Keratinocyte (primary cell): ENCODE results near the gene STK32C. TPM values are rescaled to one million over a fixed set of nuclear protein-coding genes. Genes with fewer than 3 reads are reported as not detected.

ENCODE experiments used
- DNase-seq: peaks from one replicate; pipeline ENCODE4 v3.0.0-alpha.2; 2011; ENCODE audit warnings: low read depth, missing footprints, low spot score
- FAIRE-seq: peaks from 2 replicates; lab custom pipeline; 2011; peaks lifted over from hg19 to GRCh38; lab: Jason Lieb, UNC
- H2AFZ ChIP-seq: 2 replicates; pipeline ENCODE4 v1.6.0; 2012; ENCODE audit warnings: low read length, control low read depth, inconsistent platforms; ENCODE audit not compliant: control insufficient read depth
- H3K27ac ChIP-seq: 2 replicates; pipeline ENCODE4 v1.5.1; 2011; ENCODE audit warnings: low read length; ENCODE audit not compliant: control insufficient read depth, insufficient read depth
- H3K27me3 ChIP-seq: 3 replicates; pipeline ENCODE4 v1.6.0; 2011; ENCODE audit warnings: low read length; ENCODE audit not compliant: control insufficient read depth, insufficient read depth; ENCODE audit errors: extremely low read depth
- H3K36me3 ChIP-seq, 2 experiments: 2 replicates in 1 of 2; 3 replicates in 1 of 2; pipeline ENCODE4 v1.5.1; 2011; ENCODE audit warnings: low read length in 2 of 2, mild to moderate bottlenecking in 1 of 2; ENCODE audit not compliant: control insufficient read depth in 2 of 2, insufficient read depth in 2 of 2; ENCODE audit errors: extremely low read depth in 1 of 2
- H3K4me1 ChIP-seq: 3 replicates; pipeline ENCODE4 v1.5.1; 2011; ENCODE audit warnings: low read length; ENCODE audit not compliant: control insufficient read depth, insufficient read depth; ENCODE audit errors: extremely low read depth
- H3K4me2 ChIP-seq: 3 replicates; pipeline ENCODE4 v1.6.0; 2011; ENCODE audit warnings: low read depth, low read length; ENCODE audit not compliant: control insufficient read depth, insufficient read depth; ENCODE audit errors: extremely low read depth
- H3K4me3 ChIP-seq, 3 experiments: fragments of 200-600 bp in 1 of 3; sonication (generic) in 1 of 3; 2 replicates in 2 of 3; 3 replicates in 1 of 3; pipeline ENCODE4 v1.5.1; 2011 to 2016; ENCODE audit warnings: low read length in 3 of 3, mild to moderate bottlenecking in 3 of 3, control low read depth in 2 of 3, inconsistent platforms in 1 of 3, low read depth in 1 of 3, mixed read lengths in 1 of 3, mixed run types in 1 of 3, moderate library complexity in 1 of 3; ENCODE audit not compliant: control insufficient read depth in 2 of 3, insufficient read depth in 2 of 3; ENCODE audit errors: extremely low read depth in 1 of 3
- H3K79me2 ChIP-seq: 2 replicates; pipeline ENCODE4 v1.6.0; 2012; ENCODE audit warnings: low read length; ENCODE audit not compliant: control insufficient read depth, insufficient read depth
- H3K9ac ChIP-seq: 3 replicates; pipeline ENCODE4 v1.6.0; 2011; ENCODE audit warnings: low read length; ENCODE audit not compliant: control insufficient read depth, insufficient read depth; ENCODE audit errors: extremely low read depth
- H3K9me1 ChIP-seq: 3 replicates; pipeline ENCODE4 v1.6.0; 2011; ENCODE audit warnings: low read length; ENCODE audit not compliant: control insufficient read depth, insufficient read depth; ENCODE audit errors: extremely low read depth
- H3K9me3 ChIP-seq: 2 replicates; pipeline ENCODE4 v1.5.1; 2012; ENCODE audit warnings: low read depth, low read length; ENCODE audit not compliant: control insufficient read depth
- H4K20me1 ChIP-seq: 3 replicates; pipeline ENCODE4 v1.6.0; 2011; ENCODE audit warnings: low read length; ENCODE audit not compliant: control insufficient read depth, insufficient read depth; ENCODE audit errors: extremely low read depth
- EZH2 ChIP-seq: IDR thresholded peaks from one replicate; pipeline ENCODE4 v1.6.1; 2012; ENCODE audit warnings: inconsistent platforms, mild to moderate bottlenecking, low read length, moderate library complexity
- dilution Hi-C: fragments of 300-500 bp; cut with MboI; formaldehyde crosslinking; loops from one replicate; pipeline ENCODE4 v1.7.0; 2020; ENCODE audit warnings: low sequenced_read_pairs; ENCODE audit not compliant: extremely low pct_ligation_motif_present
- polyA plus RNA-seq, 5 experiments: library from polyadenylated mRNA; depleted of rRNA in 3 of 5; stranded (reverse) in 3 of 5; stranded (forward) in 1 of 5; unstranded in 1 of 5; fragments of >200 nt; gene quantifications; 1 replicate in 1 of 5; 2 replicates in 3 of 5; 3 replicates in 1 of 5; pipeline versions ENCODE4 v1.2.1 to v1.2.3, GENCODE V29; 2011 to 2012; ENCODE audit warnings: missing spikeins in 2 of 5, low read depth in 1 of 5, low replicate concordance in 1 of 5
- TF ChIP-seq, protein P1 (sequence below), 3 experiments: IDR thresholded peaks in 1 of 3; conservative IDR thresholded peaks in 1 of 3; optimal IDR thresholded peaks in 1 of 3; 2 replicates in 2 of 3; 3 replicates in 1 of 3; pipeline versions ENCODE3 to v1.5.1; 2011; ENCODE audit warnings: low read length in 3 of 3, mild to moderate bottlenecking in 3 of 3, moderate library complexity in 2 of 3, control low read depth in 1 of 3, inconsistent platforms in 1 of 3; ENCODE audit not compliant: insufficient read depth in 2 of 3; ENCODE audit errors: extremely low read depth in 1 of 3

The STK32C gene
- polyA plus RNA-seq, 1 donor (not counting 4 experiments of a cell fraction or from before 2014, with no cell fraction given) = 4.1 TPM

DNA sequence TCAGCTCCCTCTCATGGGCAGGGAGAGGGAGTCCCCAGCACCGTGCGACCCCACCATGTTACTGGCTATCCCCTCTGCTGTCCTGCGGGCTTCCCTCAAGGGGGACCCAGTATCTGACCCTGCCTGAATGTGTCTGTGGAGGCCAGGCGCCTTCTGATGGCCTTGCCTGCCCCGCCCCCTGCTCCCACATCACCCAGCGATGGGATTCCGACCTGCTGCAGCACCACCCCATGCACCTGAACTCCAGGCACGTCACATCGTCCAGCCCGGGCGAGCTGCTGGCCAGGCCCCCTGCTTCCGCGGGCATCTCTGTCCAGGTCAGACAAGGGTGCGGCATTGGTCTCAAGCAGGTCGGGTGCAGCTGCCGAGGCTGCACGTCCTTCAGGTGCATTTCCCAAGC, 43.2 kb upstream of the STK32C start:
- no peaks in the 10 kb centered on the region for H3K9me3 ChIP-seq
- DNase-seq (no peak), FAIRE-seq (no peak)
- no peaks in the 10 kb centered on the region for H3K79me2 ChIP-seq
- H3K4me1 ChIP-seq = no peaks in the 10 kb centered on the region
- H3K4me2 ChIP-seq = no peak overlapping the region
- no peaks in the 10 kb centered on the region for H3K9me1 ChIP-seq
- H3K9ac ChIP-seq = no peak overlapping the region
- no peak for TF ChIP-seq EZH2
- no peak overlapping the region for H2AFZ ChIP-seq
- no peaks in the 10 kb centered on the region for H3K27me3 ChIP-seq
- dilution Hi-C loops = no loop called here
- no peaks in the 10 kb centered on the region for H4K20me1 ChIP-seq
- no peak overlapping the region for H3K27ac ChIP-seq
- no peak overlapping the region for H3K4me3 ChIP-seq
- H3K36me3 ChIP-seq = peaks cover 0 to 1% of the 10 kb centered on the region in 2 experiments

DNA sequence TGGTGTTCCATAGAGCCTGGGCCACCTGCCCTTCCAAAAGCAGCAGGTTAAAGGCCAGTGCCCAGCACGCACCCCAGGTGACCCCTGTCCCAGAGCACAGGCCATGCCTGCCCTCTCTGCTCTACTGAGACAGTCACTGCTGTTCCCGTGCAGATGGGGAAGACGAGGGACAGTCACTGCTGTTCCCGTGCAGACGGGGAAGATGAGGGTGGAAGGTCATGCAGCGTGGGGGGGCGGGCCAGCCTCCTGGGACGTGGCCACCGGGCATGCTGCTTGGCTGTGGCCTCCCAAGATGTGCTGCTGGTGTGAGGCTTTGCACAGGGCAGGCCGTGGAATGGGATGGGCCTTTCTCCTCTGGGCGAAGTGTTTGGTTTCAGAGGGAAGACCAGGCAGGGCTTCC, 42.6 kb upstream of the STK32C start:
- no peak overlapping the region for H3K9ac ChIP-seq
- H3K4me2 ChIP-seq = no peak overlapping the region
- no peak overlapping the region for H2AFZ ChIP-seq
- H3K9me3 ChIP-seq = no peaks in the 10 kb centered on the region
- dilution Hi-C loops = no loop called here
- no peak for FAIRE-seq
- H3K27ac ChIP-seq = no peak overlapping the region
- H3K27me3 ChIP-seq = no peaks in the 10 kb centered on the region
- no peaks in the 10 kb centered on the region for H3K9me1 ChIP-seq
- TF ChIP-seq, protein P1, sequence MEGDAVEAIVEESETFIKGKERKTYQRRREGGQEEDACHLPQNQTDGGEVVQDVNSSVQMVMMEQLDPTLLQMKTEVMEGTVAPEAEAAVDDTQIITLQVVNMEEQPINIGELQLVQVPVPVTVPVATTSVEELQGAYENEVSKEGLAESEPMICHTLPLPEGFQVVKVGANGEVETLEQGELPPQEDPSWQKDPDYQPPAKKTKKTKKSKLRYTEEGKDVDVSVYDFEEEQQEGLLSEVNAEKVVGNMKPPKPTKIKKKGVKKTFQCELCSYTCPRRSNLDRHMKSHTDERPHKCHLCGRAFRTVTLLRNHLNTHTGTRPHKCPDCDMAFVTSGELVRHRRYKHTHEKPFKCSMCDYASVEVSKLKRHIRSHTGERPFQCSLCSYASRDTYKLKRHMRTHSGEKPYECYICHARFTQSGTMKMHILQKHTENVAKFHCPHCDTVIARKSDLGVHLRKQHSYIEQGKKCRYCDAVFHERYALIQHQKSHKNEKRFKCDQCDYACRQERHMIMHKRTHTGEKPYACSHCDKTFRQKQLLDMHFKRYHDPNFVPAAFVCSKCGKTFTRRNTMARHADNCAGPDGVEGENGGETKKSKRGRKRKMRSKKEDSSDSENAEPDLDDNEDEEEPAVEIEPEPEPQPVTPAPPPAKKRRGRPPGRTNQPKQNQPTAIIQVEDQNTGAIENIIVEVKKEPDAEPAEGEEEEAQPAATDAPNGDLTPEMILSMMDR (optimal IDR thresholded peaks at IDR 0.05 in 1 of 3, IDR thresholded peaks at IDR 0.05 in 1 of 3, conservative IDR thresholded peaks at IDR 0.05 in 1 of 3; ENCODE audit: extremely low read depth in 1 of 3, insufficient read depth in 2 of 3, low read length in 3 of 3) = no peak
- TF ChIP-seq EZH2 = no peak
- no peaks in the 10 kb centered on the region for H4K20me1 ChIP-seq
- H3K36me3 ChIP-seq = peaks cover 0 to 1% of the 10 kb centered on the region in 2 experiments
- no peak for DNase-seq
- H3K4me3 ChIP-seq = no peak overlapping the region
- no peaks in the 10 kb centered on the region for H3K79me2 ChIP-seq
- H3K4me1 ChIP-seq = no peaks in the 10 kb centered on the region

DNA sequence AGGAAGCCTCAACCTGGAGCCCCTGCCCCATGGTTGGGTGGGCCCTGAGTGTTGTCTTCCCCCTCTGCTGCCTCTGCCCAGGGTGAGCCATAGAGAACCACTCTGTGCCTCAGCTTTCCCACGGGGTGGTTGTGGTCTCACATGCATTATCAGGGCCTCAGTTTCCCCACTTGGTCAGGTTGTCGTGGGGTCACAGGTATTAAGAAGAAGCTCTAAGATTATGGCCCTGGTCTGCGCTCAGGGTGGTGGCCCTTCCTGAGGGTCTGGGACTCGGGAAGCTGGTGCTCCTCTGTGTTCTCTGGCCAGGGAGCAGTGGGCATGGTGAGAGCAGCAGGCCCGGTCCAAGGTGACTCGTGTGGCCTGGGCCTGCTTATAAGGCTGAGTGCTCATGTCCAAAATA, 42.0 kb upstream of the STK32C start:
- TF ChIP-seq EZH2 = no peak
- Histone ChIP-seq H3K4me3 (no peak overlapping the region), H3K9me3 (no peaks in the 10 kb centered on the region), H3K27me3 (no peaks in the 10 kb centered on the region), H3K4me2 (no peak overlapping the region), H3K4me1 (no peaks in the 10 kb centered on the region), H4K20me1 (no peaks in the 10 kb centered on the region), H2AFZ (no peak overlapping the region), H3K9me1 (no peaks in the 10 kb centered on the region), H3K27ac (no peak overlapping the region), H3K79me2 (no peaks in the 10 kb centered on the region), H3K36me3 (peaks cover 0 to 1% of the 10 kb centered on the region in 2 experiments), H3K9ac (no peak overlapping the region)
- no peak for DNase-seq
- FAIRE-seq = no peak
- dilution Hi-C loops = no loop called here
